ENCODE results near the gene NF1. TPM values are rescaled to one million over a fixed set of nuclear protein-coding genes. Genes with fewer than 3 reads are reported as not detected.
"Not testable (repeated sequence)": the region's sequence is repeated elsewhere in the genome, so short reads cannot be mapped to it uniquely, and the experiment has no call there.

NF1 gene
- total RNA-seq: 70.9 TPM

DNA sequence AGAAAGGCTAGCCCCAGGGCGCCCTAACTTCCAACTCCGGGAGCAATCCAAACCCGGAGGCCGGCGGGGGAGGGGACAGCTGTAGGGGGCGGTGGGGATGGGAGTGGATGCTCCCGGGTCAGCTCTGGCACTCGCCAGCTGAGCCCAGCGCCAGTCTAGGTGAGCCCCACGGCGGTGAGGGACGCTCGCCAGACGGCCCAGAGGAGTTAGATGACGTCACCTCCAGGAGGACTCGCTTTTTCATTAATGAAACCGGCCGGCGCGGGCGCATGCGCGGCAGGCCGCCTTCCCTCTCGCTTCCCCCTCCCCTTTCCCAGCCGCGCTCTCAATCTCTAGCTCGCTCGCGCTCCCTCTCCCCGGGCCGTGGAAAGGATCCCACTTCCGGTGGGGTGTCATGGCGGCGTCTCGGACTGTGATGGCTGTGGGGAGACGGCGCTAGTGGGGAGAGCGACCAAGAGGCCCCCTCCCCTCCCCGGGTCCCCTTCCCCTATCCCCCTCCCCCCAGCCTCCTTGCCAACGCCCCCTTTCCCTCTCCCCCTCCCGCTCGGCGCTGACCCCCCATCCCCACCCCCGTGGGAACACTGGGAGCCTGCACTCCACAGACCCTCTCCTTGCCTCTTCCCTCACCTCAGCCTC is at the start of gene NF1:
Gene NF1, plus strand, starts transcription at position 378 of the 636 bp plus-strand sequence. CDS start 333 bp downstream, outside the sequence.
- DNase-seq: peak; percentile 93

GRCh38 chr17:31046856-31047425 is 47.8 kb upstream of the NF1 start:
- DNase-seq: not testable (repeated sequence)

- DNase-seq: no peak
Observed at GRCh38 chr17:31048142-31048541, 46.6 kb upstream of the NF1 start.

- DNase-seq: no peak
Observed at GRCh38 chr17:31048780-31049179, 46.0 kb upstream of the NF1 start.

DNA sequence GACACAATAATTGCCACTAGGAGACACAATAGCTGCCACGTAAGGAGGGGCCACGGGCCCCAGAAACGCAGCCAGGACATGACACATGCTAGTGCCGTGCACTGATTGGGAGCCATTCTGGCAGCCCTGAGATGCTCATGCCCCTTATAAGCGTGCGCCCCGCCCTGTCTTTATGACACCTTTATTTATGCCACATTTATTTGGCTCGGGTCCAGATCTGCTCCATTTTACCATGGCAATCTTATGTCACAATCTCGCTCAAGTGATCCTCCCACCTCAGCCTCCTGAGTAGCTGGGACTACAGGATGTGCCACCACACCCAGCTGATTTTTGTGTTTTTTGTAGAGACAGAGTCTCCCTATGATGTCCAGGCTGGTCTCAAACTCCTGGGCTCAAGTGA is 43.8 kb upstream of the NF1 start:
- no peak for DNase-seq

- DNase-seq: no peak
Observed at GRCh38 chr17:31051506-31051905, 43.3 kb upstream of the NF1 start.

DNA sequence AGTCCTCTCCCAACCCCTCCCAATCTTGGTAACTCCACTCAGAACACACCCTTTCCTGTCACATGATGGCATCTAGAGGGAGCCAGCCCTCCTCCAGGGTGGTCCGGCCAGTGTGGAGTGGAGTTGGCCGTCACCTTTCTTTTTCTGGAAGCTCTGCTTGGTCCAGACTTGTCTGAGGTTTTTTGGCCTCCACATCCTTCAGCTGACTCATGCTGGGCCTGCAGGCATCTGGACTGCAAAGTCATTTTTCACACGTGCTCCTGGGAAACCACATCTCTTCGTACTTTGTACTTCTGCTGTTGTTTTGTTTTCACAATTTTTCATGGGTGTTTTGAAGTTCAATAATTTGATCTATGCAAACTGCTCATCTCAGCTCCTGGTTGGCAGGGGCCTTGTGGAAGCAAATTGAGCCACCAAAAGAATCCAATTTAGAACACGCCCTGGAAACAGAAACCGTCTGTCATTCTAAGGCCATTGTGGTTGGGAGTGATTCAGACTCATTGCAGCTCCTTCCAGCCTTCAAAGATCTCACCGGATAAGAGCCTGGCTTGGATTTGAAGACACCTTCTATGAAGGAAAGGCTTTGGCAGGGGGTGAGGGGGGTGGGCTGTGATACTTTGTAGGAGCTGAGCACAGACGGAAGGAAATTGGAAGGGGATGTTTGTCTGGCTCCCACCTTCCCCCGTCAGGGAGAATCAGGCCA is 42.4 kb upstream of the NF1 start:
- DNase-seq: no peak

GRCh38 chr17:31053071-31053470 is 41.7 kb upstream of the NF1 start:
- no peak for DNase-seq

DNA sequence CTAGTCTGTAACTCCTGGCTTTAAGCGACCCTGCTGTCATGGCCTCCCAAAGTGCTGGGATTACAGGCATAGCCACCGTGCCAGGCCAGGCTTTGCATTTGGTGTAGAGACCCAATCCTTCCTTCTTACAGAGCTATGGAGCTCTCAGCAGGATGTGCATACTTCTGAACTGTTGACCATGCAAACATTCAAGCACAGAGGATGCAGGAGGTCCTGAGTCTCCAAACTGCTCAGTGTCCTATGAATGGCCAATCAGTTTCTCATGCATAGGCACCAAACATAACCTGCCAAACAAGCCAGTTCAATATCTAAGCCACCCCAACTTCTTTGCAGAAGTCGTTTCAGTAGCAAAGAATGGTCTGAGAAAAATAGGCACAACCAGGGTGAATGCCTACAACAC is 40.0 kb upstream of the NF1 start:
- no peak for DNase-seq

DNA sequence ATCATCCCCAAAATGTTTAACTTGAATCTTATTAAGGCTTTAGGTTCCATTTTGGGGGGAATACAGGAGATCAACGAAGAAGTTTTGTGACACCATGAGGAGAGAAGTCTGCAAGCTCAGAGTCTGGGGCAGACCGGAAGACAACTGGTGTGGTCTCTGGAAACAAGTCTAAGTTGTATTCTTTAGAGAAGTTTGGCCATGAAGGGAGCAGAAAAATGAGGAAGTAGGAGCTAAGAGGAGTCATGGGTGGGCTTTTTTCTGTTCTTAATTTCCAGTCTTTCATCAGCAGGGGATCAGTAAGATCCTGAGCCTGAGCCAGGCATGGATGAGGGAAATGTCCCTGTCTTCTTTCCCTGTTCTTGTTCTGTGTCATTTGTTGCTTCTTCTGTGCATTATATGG is 35.8 kb upstream of the NF1 start:
- DNase-seq: no peak

- no peak for DNase-seq
Observed at GRCh38 chr17:31060791-31061550, 33.8 kb upstream of the NF1 start.

DNA sequence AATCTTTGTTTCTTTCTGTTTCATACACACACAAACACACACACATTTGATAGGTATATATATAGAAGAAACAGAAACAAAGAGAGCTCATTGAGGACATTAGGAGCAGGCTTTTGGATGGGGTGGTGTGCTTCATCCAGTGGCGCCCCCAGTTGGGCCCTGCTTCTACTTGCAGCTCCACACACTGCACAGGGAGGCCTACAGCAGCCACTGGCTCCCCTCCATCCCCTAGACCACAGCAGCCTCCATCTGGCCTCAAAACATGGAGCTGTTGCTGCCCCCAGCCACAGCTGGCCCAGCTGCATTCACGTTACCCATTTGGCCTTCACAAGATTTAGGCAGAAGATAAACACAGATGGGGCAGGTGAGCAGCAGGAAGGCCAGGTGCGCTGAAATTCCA is 33.1 kb upstream of the NF1 start:
- DNase-seq: no peak

DNA sequence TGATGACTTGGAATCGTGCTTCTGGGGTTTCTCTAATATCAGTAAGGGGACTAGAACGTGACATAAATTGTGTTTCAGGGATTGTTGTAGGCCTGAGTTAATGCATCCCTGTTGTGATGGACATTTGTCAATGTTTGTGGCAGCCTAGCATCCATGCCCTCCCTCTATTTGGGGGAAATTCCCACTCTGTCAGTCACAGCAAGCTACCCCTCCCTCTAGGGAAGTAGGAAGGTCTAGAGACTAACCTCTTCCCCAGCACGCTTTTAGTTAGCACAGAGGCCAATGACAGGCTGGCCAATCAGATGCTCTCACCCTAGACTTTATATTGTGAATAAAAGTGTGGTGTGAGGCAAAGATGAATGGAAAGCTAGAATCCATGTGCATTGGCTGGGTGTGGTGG is 32.4 kb upstream of the NF1 start:
- DNase-seq: no peak

DNA sequence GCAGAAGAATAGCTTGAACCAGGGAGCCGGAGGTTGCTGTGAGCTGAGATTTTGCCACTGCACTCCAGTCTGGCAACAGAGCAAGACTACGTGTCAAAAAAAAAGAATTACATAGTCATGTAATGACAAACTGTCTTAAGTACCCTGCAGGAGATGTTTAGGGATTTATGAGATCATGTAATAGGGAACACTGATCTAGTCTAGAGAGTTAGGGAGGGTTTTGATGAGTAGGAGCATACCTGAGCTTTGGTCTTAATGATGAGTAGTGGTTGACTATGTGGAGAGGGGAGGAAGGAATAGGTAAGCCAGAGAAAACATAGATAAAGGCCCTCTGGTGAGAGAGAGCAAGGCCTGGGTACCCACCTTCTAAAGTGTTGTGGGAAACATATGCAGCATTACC is 30.1 kb upstream of the NF1 start:
- no peak for DNase-seq

GRCh38 chr17:31067691-31068184 is 27.0 kb upstream of the NF1 start:
- no peak for DNase-seq

DNA sequence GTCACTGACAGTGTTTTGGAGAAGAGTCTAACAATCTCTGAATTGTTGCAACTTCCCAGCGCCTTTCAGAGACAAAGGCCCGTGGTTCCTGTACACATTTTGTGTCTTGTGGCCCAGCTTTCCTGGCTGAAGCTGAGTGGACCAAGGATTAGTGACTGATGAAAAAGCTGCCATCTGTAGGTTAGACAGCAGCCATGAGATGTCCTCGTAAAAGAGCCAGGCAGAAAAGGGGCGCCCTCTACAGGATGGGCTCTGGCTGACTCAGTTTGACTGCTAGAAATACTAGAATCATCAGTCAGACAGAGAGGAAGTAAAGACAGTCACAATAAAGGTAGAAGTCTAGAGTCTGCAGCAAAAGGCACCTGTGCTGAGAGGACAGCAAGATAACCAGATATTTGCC is 26.5 kb upstream of the NF1 start:
- no peak for DNase-seq

DNA sequence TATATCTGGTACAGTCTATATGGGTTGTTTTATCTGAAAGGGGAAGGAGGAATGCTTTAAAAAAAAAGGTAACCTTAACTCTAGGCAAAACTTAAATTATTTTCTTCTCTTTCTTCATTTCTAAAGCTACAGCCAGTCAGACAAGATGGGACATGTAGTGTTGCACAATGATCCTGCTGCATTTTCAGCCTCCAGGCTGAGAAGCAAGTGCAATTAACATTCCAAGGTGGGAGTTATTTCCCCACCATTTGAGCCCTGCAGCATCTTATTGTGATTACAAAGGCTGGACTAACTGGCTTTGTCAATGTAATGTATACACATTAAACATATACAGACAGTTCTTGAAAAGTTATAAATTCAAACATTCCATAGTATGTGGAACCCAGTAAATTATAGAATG is 22.6 kb upstream of the NF1 start:
- no peak for DNase-seq

GRCh38 chr17:31073411-31073810 is 21.4 kb upstream of the NF1 start:
- DNase-seq: no peak

DNA sequence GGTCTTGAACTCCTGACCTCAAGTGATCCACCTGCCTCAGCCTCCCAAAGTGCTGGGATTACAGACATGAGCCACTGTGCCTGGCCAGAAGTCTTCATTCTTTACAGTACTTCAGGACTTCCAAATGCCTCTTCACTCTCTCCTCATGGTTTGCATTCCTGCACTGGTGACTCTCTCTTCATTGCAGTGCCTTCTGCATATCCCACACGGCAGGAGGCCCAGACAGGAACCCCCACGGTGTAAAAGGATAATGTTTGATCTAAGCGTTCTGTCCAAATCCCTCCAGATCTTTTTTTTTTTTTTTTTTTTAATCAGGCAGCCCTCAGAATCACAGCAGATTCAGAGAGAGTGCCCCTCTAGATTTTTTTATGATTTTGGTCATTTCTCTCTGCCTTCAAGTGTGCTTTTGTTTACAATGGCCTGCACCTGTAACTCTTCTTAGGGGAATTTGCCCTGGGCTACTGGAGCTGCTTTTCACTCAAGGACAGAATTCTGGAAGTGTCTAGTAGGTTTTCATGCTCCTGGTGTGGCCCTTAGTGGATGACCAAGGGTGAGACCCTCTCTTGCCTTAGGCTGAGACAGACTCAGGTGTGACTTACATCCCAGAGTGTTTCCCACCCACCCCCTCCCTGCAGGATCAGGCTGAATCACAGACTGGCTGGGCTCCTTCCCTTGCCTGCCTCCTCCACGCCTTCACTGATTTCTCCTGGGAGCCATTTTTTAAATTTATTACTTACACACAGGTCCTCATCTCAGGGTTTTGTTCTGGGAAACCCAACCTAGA is 19.8 kb upstream of the NF1 start:
- DNase-seq: no peak

- DNase-seq: no peak
Observed at GRCh38 chr17:31078290-31078689, 16.5 kb upstream of the NF1 start.

GRCh38 chr17:31079731-31080130 is 15.0 kb upstream of the NF1 start:
- no peak for DNase-seq

DNA sequence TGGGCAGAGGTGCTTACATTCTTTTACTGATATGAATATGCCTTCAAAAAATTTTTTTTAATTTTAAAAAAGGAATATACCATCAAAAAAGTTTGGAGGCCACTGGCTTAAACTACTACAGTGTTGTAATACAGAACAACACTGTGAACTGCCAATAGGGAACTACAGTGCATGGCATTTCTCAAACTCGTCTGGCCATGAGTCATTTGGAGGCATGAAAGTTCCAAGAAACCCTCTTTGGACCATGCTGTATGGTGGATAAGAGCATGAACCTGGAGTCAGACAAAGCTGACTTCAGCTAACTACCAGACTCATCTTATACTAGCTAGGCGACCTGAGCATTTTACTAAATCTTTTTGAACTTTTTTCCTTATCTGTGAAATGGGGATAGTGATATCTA is 9.2 kb upstream of the NF1 start:
- no peak for DNase-seq

All from skin of body (tissue), 2 donors.